ELR (cell line): Measurements from ENCODE around the gene NDUFA11.

Experiments
- DNase-seq: peaks from one replicate; pipeline ENCODE4 v3.0.0-alpha.2; 2015; ENCODE audit warnings: low read depth

The NDUFA11 gene

GRCh38 chr19:5908773-5909442 is 5.3 kb upstream of the NDUFA11 start:
- no peak for DNase-seq

GRCh38 chr19:5907241-5907640 is 3.7 kb upstream of the NDUFA11 start:
- DNase-seq: no peak

- DNase-seq: no peak
Measured at GRCh38 chr19:5905114-5905778, 1.7 kb upstream of the NDUFA11 start.

- DNase-seq: peak; percentile 100
Measured at GRCh38 chr19:5904352-5905113, 943 bp upstream of the NDUFA11 start, which contains the start of gene VMAC. VMAC (plus strand) TSS chr19:5904872; CDS start chr19:5904891, 19 bp downstream.

GRCh38 chr19:5903056-5903623 is 450 bp downstream of the NDUFA11 start:
- DNase-seq: peak; percentile 78

GRCh38 chr19:5900976-5901375 is 2.6 kb downstream of the NDUFA11 start:
- DNase-seq: no peak

GRCh38 chr19:5899728-5900526 is 3.7 kb downstream of the NDUFA11 start:
- no peak for DNase-seq

GRCh38 chr19:5897189-5897969 is 6.2 kb downstream of the NDUFA11 start:
- no peak for DNase-seq

- DNase-seq: no peak
Measured at GRCh38 chr19:5896365-5897076, 7.1 kb downstream of the NDUFA11 start.

- no peak for DNase-seq
Measured at GRCh38 chr19:5895890-5896289, 7.7 kb downstream of the NDUFA11 start.

- no peak for DNase-seq
Measured at GRCh38 chr19:5895409-5895808, 8.2 kb downstream of the NDUFA11 start.

GRCh38 chr19:5894704-5895349 is 8.8 kb downstream of the NDUFA11 start:
- no peak for DNase-seq

GRCh38 chr19:5893907-5894703 is 9.5 kb downstream of the NDUFA11 start:
- no peak for DNase-seq

- no peak for DNase-seq
Measured at GRCh38 chr19:5893296-5893903, 10.2 kb downstream of the NDUFA11 start.

GRCh38 chr19:5892772-5893275 is 10.8 kb downstream of the NDUFA11 start:
- no peak for DNase-seq

- DNase-seq: peak; percentile 58
Measured at GRCh38 chr19:5891938-5892771, 11.4 kb downstream of the NDUFA11 start.

- DNase-seq: no peak
Measured at GRCh38 chr19:5891572-5891937, 12.0 kb downstream of the NDUFA11 start.
